Colonic mucosa (tissue), 4 donors: Measurements from ENCODE around the gene HOOK1. TPM values are rescaled to one million over a fixed set of nuclear protein-coding genes. Genes with fewer than 3 reads are reported as not detected.
"Not testable (repeated sequence)": the region's sequence is repeated elsewhere in the genome, so short reads cannot be mapped to it uniquely, and the experiment has no call there.

ENCODE experiments used
- DNase-seq: peaks from one replicate; pipeline ENCODE4 v3.0.0-alpha.2; 2020
- H3K27ac ChIP-seq: fragments of 200-600 bp; one replicate; pipeline ENCODE4 v1.8.0; 2021
- H3K27me3 ChIP-seq: fragments of 200-600 bp; one replicate; pipeline ENCODE4 v1.8.0; 2021
- H3K36me3 ChIP-seq: fragments of 200-600 bp; one replicate; pipeline ENCODE4 v1.8.0; 2021
- H3K4me1 ChIP-seq: fragments of 200-600 bp; one replicate; pipeline ENCODE4 v1.8.0; 2021; ENCODE audit warnings: mild to moderate bottlenecking
- H3K4me3 ChIP-seq: fragments of 200-600 bp; one replicate; pipeline ENCODE4 v1.8.0; 2021
- H3K9ac ChIP-seq, 2 donors: one replicate each; pipeline ENCODE4 v1.7.0; 2013; ENCODE audit warnings: control low read depth in 2 of 2, low read depth in 2 of 2, low read length in 2 of 2
- H3K9me3 ChIP-seq: fragments of 200-600 bp; one replicate; pipeline ENCODE4 v1.8.0; 2021
- CTCF ChIP-seq: fragments of 200-600 bp; IDR thresholded peaks from one replicate; pipeline ENCODE4 v1.8.0; 2022; ENCODE audit warnings: antibody characterized with exemption, mild to moderate bottlenecking
- intact Hi-C: fragments of 100-400 bp; cut with DNase I; formaldehyde crosslinking; loops from one replicate; pipeline ENCODE4 v1.14.1; 2022
- total RNA-seq, 2 donors: library from RNA; stranded (reverse); fragmentation: NEBNext Ultra II Directional in 1 of 2; extraction: Animal tissue kit (Norgen Biotek cat#: 25700) in 1 of 2; gene quantifications; one replicate each; pipeline ENCODE4 v1.2.1, GENCODE V29; 2021
- donor health status: healthy.
- donor health status: DM: no; HTN: no; CAD: no.
- donor health status: DM: no; HTN: no; CAD: no.

Gene HOOK1
- total RNA-seq, 2 donors from 2014 or later: 42.4 to 47.8 TPM

DNA sequence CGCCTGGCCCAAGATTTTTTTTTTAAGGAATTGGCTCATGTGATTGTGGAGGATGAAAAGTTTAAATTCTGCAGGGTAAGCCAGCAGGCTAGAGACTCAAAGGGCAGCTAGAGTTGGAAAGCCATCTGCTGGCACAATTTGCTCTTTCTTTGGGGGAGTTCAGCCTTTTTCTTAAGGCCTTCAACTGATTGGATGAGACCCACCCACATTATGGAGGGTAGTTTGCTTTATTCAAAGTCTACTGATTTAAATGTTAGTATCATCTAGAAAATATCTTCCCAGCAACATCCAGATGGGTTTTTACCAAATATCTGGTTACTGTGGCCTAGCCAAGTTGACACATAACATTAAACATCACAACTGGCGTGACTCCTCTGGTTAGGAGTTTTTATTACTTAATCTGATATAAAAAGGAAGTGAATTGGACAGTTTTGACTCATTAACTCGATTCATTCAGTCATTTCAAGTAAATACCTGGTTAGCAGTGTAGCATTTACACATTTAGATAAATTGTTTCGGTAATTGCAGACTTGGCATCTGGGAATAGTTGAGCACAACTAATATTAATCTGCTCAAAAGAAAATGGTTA, 12.4 kb downstream of the HOOK1 start:
- no peaks in the 10 kb centered on the region for H3K27me3 ChIP-seq
- no peak for DNase-seq
- no peak overlapping the region for H3K27ac ChIP-seq
- TF ChIP-seq CTCF: no peak
- no peaks in the 10 kb centered on the region for H3K4me1 ChIP-seq
- H3K9me3 ChIP-seq: no peaks in the 10 kb centered on the region
- H3K9ac ChIP-seq: no peak overlapping the region
- intact Hi-C loops: no loop called here
- no peak overlapping the region for H3K4me3 ChIP-seq
- no peaks in the 10 kb centered on the region for H3K36me3 ChIP-seq

DNA sequence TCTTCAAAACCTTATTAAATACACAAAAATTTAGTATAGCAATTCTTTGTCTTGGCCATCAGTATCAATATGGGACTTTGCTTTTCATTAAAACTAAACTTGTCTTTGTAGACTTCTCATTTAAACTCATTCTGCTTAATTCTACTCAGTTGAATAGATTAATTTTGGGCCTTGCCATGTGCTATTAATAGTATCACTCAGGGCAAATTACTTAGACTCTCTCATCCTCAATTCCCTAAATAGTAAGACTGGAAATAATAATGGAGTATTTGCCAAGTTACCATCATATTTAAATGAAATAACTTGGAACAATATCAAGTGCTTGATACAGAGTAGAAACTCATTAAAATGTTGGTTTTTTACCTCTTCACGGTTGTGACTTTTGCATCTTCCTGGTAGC, 13.4 kb downstream of the HOOK1 start:
- no peak for DNase-seq
- intact Hi-C loops: no loop called here
- Histone ChIP-seq H3K4me3 (no peak overlapping the region), H3K36me3 (no peaks in the 10 kb centered on the region), H3K4me1 (no peaks in the 10 kb centered on the region), H3K27me3 (no peaks in the 10 kb centered on the region), H3K27ac (no peak overlapping the region), H3K9ac (no peak overlapping the region), H3K9me3 (no peaks in the 10 kb centered on the region)
- TF ChIP-seq CTCF: no peak

GRCh38 chr1:59831529-59831928, 16.8 kb downstream of the HOOK1 start:
- Histone ChIP-seq H3K9me3 (no peaks in the 10 kb centered on the region), H3K36me3 (no peaks in the 10 kb centered on the region), H3K4me1 (no peaks in the 10 kb centered on the region), H3K27ac (no peak overlapping the region), H3K9ac (no peak overlapping the region), H3K4me3 (no peak overlapping the region), H3K27me3 (no peaks in the 10 kb centered on the region)
- intact Hi-C loops: no loop called here
- TF ChIP-seq CTCF: no peak
- no peak for DNase-seq

- no peak overlapping the region for H3K4me3 ChIP-seq
- no peak for DNase-seq
- H3K27me3 ChIP-seq: no peaks in the 10 kb centered on the region
- no peak overlapping the region for H3K9ac ChIP-seq
- H3K9me3 ChIP-seq: no peaks in the 10 kb centered on the region
- no peak overlapping the region for H3K27ac ChIP-seq
- no peak for TF ChIP-seq CTCF
- H3K4me1 ChIP-seq: no peaks in the 10 kb centered on the region
- intact Hi-C loops: no loop called here
- H3K36me3 ChIP-seq: no peaks in the 10 kb centered on the region
Measured at GRCh38 chr1:59833022-59833421, 18.3 kb downstream of the HOOK1 start.

DNA sequence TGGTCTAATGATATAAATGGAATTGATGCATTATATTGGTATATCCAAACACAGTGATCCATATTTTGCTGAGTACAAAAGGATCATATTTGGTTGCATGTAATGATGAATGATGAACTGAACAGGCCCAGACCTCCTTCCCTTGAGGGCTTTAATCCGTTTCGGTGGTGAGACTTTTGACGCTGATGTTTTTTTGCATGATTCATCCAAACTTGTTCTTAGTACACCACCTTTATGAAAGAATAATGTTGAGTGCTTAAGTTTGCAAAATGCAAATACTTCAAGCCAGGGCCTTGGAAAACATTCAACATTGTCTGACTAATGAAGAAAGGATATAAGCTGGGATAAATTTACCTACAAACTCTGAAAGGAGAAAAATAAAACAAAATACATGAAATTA, 19.2 kb downstream of the HOOK1 start:
- DNase-seq: no peak
- no peak overlapping the region for H3K4me3 ChIP-seq
- no peaks in the 10 kb centered on the region for H3K36me3 ChIP-seq
- no peak overlapping the region for H3K9ac ChIP-seq
- no peaks in the 10 kb centered on the region for H3K27me3 ChIP-seq
- no peaks in the 10 kb centered on the region for H3K9me3 ChIP-seq
- H3K4me1 ChIP-seq: no peaks in the 10 kb centered on the region
- no peak for TF ChIP-seq CTCF
- H3K27ac ChIP-seq: no peak overlapping the region
- intact Hi-C loops: no loop called here

- H3K9ac ChIP-seq, H3K27ac ChIP-seq, H3K4me3 ChIP-seq, intact Hi-C loops, H3K9me3 ChIP-seq, H3K27me3 ChIP-seq, H3K36me3 ChIP-seq, DNase-seq, H3K4me1 ChIP-seq: not testable (repeated sequence)
Measured at GRCh38 chr1:59837857-59838256, 23.1 kb downstream of the HOOK1 start.
